HepG2 (cell line): ENCODE data around the gene ABRACL. TPM values are rescaled to one million over a fixed set of nuclear protein-coding genes. Genes with fewer than 3 reads are reported as not detected.
"Not testable (repeated sequence)": the region's sequence is repeated elsewhere in the genome, so short reads cannot be mapped to it uniquely, and the experiment has no call there.

Source experiments
- ATAC-seq: fragments of 200-7000 bp; cut with Tn5 transposase; 3 replicates; pipeline ENCODE4 v1.9.1; 2020; ENCODE audit warnings: mild to moderate bottlenecking, moderate library complexity
- BruUV-seq: library from RNA; stranded (reverse); fragments of 400-500 nt; replicated peaks from 2 replicates; lab custom pipeline; 2021; lab: Mats Ljungman, UMichigan
- CTCF ChIA-PET: fragments of 300-600 bp; formaldehyde crosslinking; extraction: SDS; loops from one replicate; lab custom pipeline; 2021; ENCODE audit warnings: low total read pairs, inconsistent platforms, low intra/inter-chr PET ratio; lab: Yijun Ruan, JAX
- POLR2A ChIA-PET: fragments of 350-600 bp; sonication (Branson Sonifier 250); formaldehyde crosslinking; loops from one replicate; lab custom pipeline; 2020; ENCODE audit warnings: antibody characterized with exemption, inconsistent platforms; lab: Yijun Ruan, JAX
- DNase-seq: peaks from one replicate; pipeline ENCODE4 v3.0.0-alpha.2; 2015; ENCODE audit warnings: low spot score
- FAIRE-seq: peaks from 3 replicates; lab custom pipeline; 2011; peaks lifted over from hg19 to GRCh38; lab: Jason Lieb, UNC
- H2AFZ ChIP-seq: one replicate; pipeline ENCODE4 v1.6.1; 2011; ENCODE audit warnings: low read length, inconsistent platforms
- H3K27ac ChIP-seq: fragments of 300-600 bp; 3 replicates; pipeline ENCODE4 v1.8.0; 2011; ENCODE audit warnings: mixed run types, mild to moderate bottlenecking, mixed read lengths, low read length, inconsistent platforms; ENCODE audit not compliant: insufficient read depth; ENCODE audit errors: extremely low read length
- H3K27me3 ChIP-seq, 2 experiments: fragments of 200-600 bp in 1 of 2; 2 replicates in 1 of 2; 3 replicates in 1 of 2; pipeline versions ENCODE4 v1.6.0 to v1.8.0; 2011; ENCODE audit warnings: low read length in 2 of 2, mild to moderate bottlenecking in 2 of 2, moderate library complexity in 2 of 2, inconsistent platforms in 1 of 2; ENCODE audit not compliant: insufficient read depth in 2 of 2, control insufficient read depth in 1 of 2
- H3K36me3 ChIP-seq, 2 experiments: fragments of 200-600 bp in 1 of 2; replicated peaks in 1 of 2; 2 replicates in 1 of 2; 3 replicates in 1 of 2; pipeline versions ENCODE4 v1.5.1 to v1.8.0; 2011; ENCODE audit warnings: low read length in 2 of 2, inconsistent platforms in 1 of 2; ENCODE audit not compliant: insufficient read depth in 2 of 2, control insufficient read depth in 1 of 2
- H3K4me1 ChIP-seq: 2 replicates; pipeline ENCODE4 v1.5.1; 2012; ENCODE audit warnings: low read length, inconsistent platforms; ENCODE audit not compliant: insufficient read depth
- H3K4me2 ChIP-seq: 2 replicates; pipeline ENCODE4 v1.6.0; 2011; ENCODE audit warnings: low read depth, low read length, inconsistent platforms
- H3K4me3 ChIP-seq, 3 experiments: fragments of 200-600 bp in 1 of 3; sonication (generic), shearing (Covaris generic) in 1 of 3; replicated peaks in 1 of 3; 2 replicates each; pipeline ENCODE4 v1.5.1; 2011 to 2016; ENCODE audit warnings: low read length in 3 of 3, inconsistent platforms in 2 of 3, low read depth in 2 of 3, mild to moderate bottlenecking in 2 of 3, control low read depth in 1 of 3, mixed read lengths in 1 of 3; ENCODE audit not compliant: insufficient read depth in 1 of 3
- H3K79me2 ChIP-seq: one replicate; pipeline ENCODE4 v1.6.1; 2011; ENCODE audit warnings: low read length, inconsistent platforms; ENCODE audit not compliant: insufficient read depth
- H3K9ac ChIP-seq: 2 replicates; pipeline ENCODE4 v1.6.0; 2011; ENCODE audit warnings: mild to moderate bottlenecking, low read depth, low read length, inconsistent platforms; ENCODE audit not compliant: insufficient read depth
- H3K9me3 ChIP-seq: 2 replicates; pipeline ENCODE4 v1.5.1; 2012; ENCODE audit warnings: mild to moderate bottlenecking, low read length
- H4K20me1 ChIP-seq: 2 replicates; pipeline ENCODE4 v1.6.0; 2011; ENCODE audit warnings: inconsistent platforms, mild to moderate bottlenecking, low read length, moderate library complexity; ENCODE audit not compliant: insufficient read depth
- ARHGAP35 ChIP-seq: sonication (generic); formaldehyde crosslinking; IDR thresholded peaks from 2 replicates; pipeline ENCODE4 v1.9.0; 2022; ENCODE audit warnings: mild to moderate bottlenecking, inconsistent platforms, moderate library complexity, missing genetic modification reagents, borderline replicate concordance
- GATA4 ChIP-seq: sonication (generic); IDR thresholded peaks from 2 replicates; pipeline ENCODE4 v1.6.1; 2016; ENCODE audit warnings: antibody characterized with exemption, low read depth, borderline replicate concordance
- TRIM24 ChIP-seq: sonication (generic); formaldehyde crosslinking; IDR thresholded peaks from 2 replicates; pipeline ENCODE4 v1.8.0; 2022; ENCODE audit warnings: mild to moderate bottlenecking, missing genetic modification reagents
- WGBS: methylation state at CpG from one replicate; pipeline ENCODE4 v1.1.6; 2017; ENCODE audit warnings: low lambda C conversion rate; 5-methylcytosine and 5-hydroxymethylcytosine counted together
- in situ Hi-C: cut with HindIII; loops from 2 replicates; pipeline ENCODE4 v1.10.0; 2017; ENCODE audit warnings: low pct_unique_long_range_greater_than_20kb; ENCODE audit not compliant: extremely low pct_ligation_motif_present
- intact Hi-C: fragments of 100-400 bp; cut with micrococcal nuclease; formaldehyde crosslinking; loops from one replicate; pipeline ENCODE4 v1.10.0; 2022; ENCODE audit not compliant: unreplicated experiment
- polyA plus RNA-seq, 8 experiments: library from polyadenylated mRNA; depleted of rRNA in 3 of 8; stranded (reverse) in 7 of 8; unstranded in 1 of 8; fragments of >200 nt; fragmentation: Illumina TruSeq in 4 of 8; extraction: Trizol in 4 of 8; gene quantifications; 2 replicates each; pipeline versions ENCODE4 v1.2.1 to v1.2.3, GENCODE V29; 2011 to 2016; ENCODE audit warnings: low read depth in 4 of 8, missing spikeins in 1 of 8, mixed read lengths in 1 of 8; ENCODE audit not compliant: insufficient read depth in 1 of 8
- total RNA-seq, 5 experiments: library from RNA; depleted of rRNA; stranded (reverse); fragments of >200 nt; fragmentation: Illumina TruSeq; extraction: Trizol; gene quantifications; 2 replicates each; pipeline ENCODE4 v1.2.3, GENCODE V29; 2016; ENCODE audit warnings: low read depth in 1 of 5
- TF ChIP-seq, protein P1 (sequence below): sonication (generic); formaldehyde crosslinking; IDR thresholded peaks from 2 replicates; pipeline ENCODE4 v1.5.0; 2020; ENCODE audit warnings: mild to moderate bottlenecking, missing genetic modification reagents
- TF ChIP-seq, protein P2 (sequence below): sonication (generic); formaldehyde crosslinking; IDR thresholded peaks from 2 replicates; pipeline ENCODE4 v1.5.1; 2020; ENCODE audit warnings: missing genetic modification reagents, mild to moderate bottlenecking, borderline replicate concordance

ABRACL gene
- total and polyA plus RNA-seq, 2 of the 13 experiments (the other 11 are each of a cell fraction or from before 2014, with no cell fraction given): 1.4 to 5.4 TPM

DNA sequence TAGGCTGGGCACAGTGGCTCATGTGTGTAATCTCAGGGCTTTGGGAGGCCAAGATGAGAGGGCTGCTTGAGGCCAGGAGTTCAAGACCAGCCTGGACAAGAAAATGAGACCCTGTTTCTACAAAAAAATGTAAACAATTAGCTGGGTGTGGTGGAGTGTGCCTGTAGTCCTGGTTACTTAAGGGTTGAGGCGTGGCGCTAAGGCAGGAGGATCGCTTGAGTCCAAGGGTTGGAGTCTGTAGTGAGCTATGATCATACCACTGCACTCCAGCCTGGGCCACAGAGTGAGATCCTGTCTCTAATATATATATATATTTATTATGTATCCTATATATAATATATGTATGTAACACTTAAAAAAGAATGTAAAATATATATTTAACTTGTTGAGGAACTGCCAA lies 7.9 kb upstream of the ABRACL start (continued):
- TF ChIP-seq TRIM24 (CRISPR knock-in tag) (no peak), GATA4 (no peak), ARHGAP35 (CRISPR knock-in tag) (no peak)
- TF ChIP-seq, protein P1, sequence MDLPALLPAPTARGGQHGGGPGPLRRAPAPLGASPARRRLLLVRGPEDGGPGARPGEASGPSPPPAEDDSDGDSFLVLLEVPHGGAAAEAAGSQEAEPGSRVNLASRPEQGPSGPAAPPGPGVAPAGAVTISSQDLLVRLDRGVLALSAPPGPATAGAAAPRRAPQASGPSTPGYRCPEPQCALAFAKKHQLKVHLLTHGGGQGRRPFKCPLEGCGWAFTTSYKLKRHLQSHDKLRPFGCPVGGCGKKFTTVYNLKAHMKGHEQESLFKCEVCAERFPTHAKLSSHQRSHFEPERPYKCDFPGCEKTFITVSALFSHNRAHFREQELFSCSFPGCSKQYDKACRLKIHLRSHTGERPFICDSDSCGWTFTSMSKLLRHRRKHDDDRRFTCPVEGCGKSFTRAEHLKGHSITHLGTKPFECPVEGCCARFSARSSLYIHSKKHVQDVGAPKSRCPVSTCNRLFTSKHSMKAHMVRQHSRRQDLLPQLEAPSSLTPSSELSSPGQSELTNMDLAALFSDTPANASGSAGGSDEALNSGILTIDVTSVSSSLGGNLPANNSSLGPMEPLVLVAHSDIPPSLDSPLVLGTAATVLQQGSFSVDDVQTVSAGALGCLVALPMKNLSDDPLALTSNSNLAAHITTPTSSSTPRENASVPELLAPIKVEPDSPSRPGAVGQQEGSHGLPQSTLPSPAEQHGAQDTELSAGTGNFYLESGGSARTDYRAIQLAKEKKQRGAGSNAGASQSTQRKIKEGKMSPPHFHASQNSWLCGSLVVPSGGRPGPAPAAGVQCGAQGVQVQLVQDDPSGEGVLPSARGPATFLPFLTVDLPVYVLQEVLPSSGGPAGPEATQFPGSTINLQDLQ: no peak
- TF ChIP-seq, protein P2, sequence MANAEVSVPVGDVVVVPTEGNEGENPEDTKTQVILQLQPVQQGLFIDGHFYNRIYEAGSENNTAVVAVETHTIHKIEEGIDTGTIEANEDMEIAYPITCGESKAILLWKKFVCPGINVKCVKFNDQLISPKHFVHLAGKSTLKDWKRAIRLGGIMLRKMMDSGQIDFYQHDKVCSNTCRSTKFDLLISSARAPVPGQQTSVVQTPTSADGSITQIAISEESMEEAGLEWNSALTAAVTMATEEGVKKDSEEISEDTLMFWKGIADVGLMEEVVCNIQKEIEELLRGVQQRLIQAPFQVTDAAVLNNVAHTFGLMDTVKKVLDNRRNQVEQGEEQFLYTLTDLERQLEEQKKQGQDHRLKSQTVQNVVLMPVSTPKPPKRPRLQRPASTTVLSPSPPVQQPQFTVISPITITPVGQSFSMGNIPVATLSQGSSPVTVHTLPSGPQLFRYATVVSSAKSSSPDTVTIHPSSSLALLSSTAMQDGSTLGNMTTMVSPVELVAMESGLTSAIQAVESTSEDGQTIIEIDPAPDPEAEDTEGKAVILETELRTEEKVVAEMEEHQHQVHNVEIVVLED (CRISPR knock-in tag): no peak
- TF ChIP-seq, all 625 proteins: peak for 0

DNA sequence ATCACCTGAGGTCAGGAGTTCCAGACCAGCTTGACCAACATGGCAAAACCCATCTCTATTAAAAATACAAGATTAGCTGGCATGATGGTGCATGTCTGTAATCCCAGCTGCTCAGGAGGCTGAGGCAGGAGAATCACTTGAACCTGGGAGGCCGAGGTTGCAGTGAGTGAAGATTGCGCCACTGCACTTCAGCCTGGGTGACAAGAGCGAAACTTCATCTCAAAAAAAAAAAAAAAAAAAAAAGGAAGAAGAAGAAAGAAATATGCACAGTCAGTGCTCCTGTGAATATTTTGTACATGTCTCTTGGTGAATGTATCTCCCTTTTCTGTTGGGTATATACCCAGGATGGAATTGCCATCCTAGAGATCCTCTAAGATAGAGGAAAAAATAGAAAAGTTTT lies 3.1 kb upstream of the ABRACL start:
- H3K36me3 ChIP-seq, H3K4me3 ChIP-seq, H3K4me2 ChIP-seq, H2AFZ ChIP-seq, DNase-seq, H4K20me1 ChIP-seq, H3K27ac ChIP-seq, BruUV-seq, H3K79me2 ChIP-seq, ATAC-seq, in situ Hi-C loops, H3K9ac ChIP-seq, POLR2A ChIA-PET, CTCF ChIA-PET, H3K9me3 ChIP-seq, FAIRE-seq, intact Hi-C loops: not testable (repeated sequence)
- peaks cover 2 to 28% of the 10 kb centered on the region in 2 experiments for H3K27me3 ChIP-seq
- peaks cover 19% of the 10 kb centered on the region for H3K4me1 ChIP-seq
- whole genome bisulfite sequencing: 47% methylated on average over 3 of the region's 3 CpGs
